OCI-LY7 (cell line): ENCODE data around the gene ZC3H11A.

Experiments used
- CTCF ChIP-seq: fragments of 200-600 bp; sonication (generic); conservative IDR thresholded peaks from 2 replicates; pipeline ENCODE4 v1.5.1; 2014; ENCODE audit warnings: mild to moderate bottlenecking, antibody characterized with exemption, low read length, moderate library complexity, mixed read lengths
- EZH2phosphoT487 ChIP-seq: fragments of 200-600 bp; sonication (generic); IDR thresholded peaks from 2 replicates; pipeline ENCODE4 v1.6.1; 2018; ENCODE audit warnings: low read depth, borderline replicate concordance, mild to moderate bottlenecking, mixed run types, antibody characterized with exemption, low read length, moderate library complexity, mixed read lengths

GRCh38 chr1:203781962-203782361, 13.5 kb upstream of the ZC3H11A start:
- TF ChIP-seq CTCF (no peak), EZH2phosphoT487 (no peak)
